Measurements from ENCODE around the gene H6PD.
A peak's percentile ranks its signal among the peaks of the same experiment; 100 is the strongest.
"Not testable (repeated sequence)": the region's sequence is repeated elsewhere in the genome, so short reads cannot be mapped to it uniquely, and the experiment has no call there.

The H6PD gene

DNA sequence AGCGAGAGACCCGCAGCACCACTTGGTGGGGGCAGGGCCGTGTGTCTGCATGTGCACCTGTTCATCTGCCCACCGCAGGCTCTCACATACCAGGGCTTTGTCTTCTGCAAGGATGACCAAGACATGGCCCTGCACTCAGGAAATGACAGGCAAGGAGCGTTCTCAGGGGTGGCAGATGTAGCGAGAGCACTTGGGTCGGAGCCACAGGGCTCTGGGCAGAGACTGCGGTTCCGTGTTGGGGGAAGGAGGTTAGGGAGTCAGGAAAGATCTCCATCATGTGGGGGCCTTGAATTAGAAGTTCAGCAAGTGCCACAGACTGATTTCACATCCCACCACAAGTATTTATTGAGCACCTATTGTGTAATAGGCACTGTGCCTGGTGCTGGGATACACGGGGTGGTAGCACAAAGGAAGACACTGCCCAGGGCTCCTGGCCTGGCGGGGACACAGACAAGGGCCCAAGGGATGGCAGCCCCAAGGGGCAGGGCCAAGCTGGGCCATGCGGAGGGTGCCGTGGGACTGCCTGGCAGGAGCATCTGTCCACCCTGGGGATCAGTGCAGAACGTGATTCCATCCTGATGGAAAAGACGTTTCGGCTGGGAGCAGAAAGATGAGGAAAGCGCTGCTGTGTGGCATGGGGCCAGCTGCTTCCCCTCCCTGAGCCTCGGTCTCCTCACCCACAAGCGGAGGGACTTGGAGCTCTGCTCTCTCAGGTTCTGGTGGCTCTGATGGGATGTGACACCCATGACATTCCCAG is 46.7 kb downstream of the H6PD start:
- no peak for DNase-seq

DNA sequence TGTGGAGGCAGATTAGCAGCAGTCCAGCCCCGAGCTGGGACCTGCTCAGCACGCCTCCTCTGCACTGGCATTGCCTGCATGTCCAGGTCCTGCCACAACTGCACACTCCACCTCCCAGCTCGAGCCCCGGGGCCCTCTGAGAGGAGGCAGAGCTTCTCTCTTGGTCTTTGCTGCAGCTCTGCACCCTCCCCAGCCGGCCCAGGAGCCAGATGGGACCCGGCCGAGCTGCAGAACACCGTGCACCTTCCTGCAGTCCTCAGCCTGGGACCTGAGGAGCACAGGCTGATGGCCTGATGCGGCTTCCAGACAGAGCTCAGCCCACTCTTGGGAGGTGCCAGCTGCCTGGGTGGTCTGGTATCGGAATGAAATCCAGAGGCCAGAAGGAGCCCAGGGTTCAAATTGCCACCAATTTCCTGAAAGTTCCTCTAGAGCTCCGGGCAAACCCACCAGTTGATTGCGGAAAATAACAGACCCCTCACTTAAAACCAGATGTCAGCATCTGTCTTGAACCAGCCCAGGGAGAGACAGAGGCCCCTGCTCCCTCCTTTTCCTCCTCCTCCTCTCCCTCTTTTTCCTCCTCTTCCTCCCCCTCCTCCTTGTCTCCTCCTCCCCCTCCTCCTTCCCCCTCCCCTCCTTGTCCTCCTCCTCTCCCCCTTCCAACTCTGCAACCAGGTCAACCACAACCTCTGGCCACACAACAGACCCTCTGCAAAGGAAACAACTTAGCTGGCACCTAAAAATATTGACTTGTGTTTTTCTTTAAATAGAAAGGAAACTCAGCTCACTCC is 47.5 kb downstream of the H6PD start:
- DNase-seq, result no peak

DNA sequence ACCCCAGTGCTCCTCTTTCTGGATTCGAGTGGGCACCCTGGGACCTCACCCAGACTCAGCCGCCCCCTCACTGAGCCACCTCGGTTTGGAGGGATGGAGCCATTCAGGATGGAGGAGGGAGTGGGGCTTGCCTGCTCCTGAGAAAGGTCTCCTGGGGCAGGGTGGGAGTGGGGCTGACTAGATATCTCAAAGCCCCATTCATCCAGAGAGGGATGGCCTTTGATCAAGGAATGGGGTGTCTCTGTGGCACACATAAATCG is 48.1 kb downstream of the H6PD start:
- DNase-seq, result no peak

DNA sequence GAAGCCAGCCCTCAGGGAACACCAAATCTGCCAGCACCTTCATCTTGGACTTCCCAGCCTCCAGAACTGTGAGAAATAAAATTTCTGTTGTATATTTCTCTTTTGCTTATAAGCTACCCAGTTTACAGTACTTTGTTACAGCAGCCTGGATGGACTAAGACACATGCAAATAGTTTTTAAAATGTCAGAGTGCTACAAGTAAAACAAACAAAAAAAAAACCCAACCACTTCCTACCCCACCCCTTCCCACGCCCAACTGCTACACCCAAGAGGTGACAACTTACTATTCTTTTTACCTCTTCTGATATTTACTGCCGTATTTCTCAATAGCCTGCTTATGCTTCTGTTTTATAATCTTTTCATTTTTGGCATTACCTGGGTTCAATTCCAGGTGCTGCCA is 49.5 kb downstream of the H6PD start:
- no peak for DNase-seq

DNA sequence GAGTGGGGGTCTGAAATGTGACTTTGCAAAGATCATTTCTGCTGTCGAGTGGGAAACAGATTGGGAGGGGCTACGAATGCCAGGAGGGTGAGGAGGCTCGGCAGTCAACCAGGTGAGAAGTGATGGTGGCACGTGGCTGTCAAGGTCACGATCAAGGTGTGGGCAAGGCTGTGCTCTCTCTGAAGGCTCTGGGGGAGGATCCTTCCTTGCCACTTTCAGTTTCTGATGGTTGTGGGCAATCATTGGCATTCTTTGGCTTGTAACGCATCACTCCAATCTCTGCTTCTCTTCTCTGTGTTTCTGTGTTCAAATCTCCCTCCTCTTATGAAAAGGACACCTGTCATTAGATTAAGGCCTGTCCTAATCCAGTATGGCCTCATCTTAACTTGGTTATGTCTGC is 52.0 kb downstream of the H6PD start:
- DNase-seq, result no peak

DNA sequence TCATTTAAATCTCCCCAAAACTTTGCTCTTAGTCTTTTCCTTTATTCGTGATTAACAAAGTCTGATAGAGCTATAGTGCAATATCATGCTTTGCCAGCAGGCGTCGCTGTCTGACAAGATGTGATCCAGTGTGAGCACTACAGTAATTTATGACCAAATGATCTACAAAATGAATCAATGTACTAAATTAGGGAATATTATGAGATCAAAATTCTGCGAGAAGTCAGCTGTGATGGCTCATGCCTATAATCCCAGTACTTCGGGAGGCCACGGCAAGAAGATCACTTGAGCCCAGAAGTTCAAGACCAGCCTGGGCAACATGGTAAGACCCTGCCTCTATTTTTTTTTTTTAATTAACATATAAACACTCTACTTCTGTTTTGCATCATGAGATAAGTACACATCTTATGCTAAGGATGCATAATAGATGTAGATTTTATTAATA is 54.5 kb downstream of the H6PD start:
- peak; percentile 15 for DNase-seq

DNA sequence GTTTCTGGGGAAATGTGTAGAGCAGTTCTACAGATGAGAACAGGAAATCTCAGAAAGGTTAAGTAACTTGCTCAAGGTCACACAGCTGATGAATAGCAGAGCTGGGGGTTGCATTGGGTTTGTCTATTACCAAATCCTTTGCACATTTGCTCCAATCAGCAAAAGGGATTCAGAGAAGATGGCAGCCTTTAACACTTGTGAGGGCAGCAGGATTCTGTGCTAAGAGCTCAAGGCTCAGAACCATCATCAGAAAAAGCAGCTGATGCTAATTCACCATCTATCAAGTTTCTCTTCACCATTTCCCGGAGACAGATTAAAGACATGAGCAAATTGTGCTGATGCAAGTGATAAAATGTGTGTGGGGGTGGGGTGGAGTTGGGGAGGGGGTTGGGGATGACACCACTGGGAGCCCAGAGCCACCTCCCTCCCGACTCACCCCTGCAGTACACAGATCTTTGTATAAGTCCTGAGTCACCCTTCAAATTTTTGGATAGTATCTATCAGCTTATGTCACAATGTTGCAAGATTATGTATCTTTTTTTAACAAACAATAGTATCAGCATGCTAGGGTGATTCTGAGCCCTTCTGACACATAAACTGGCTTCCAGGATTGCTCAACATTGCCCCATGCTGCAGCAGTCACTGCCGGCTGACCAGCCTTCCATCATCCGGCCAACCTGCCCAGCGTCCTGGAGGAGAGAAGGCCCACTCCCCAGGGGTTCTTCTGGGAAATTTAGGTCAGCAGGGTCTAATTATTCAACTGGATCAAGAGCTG is 55.3 kb downstream of the H6PD start:
- no peak for DNase-seq

DNA sequence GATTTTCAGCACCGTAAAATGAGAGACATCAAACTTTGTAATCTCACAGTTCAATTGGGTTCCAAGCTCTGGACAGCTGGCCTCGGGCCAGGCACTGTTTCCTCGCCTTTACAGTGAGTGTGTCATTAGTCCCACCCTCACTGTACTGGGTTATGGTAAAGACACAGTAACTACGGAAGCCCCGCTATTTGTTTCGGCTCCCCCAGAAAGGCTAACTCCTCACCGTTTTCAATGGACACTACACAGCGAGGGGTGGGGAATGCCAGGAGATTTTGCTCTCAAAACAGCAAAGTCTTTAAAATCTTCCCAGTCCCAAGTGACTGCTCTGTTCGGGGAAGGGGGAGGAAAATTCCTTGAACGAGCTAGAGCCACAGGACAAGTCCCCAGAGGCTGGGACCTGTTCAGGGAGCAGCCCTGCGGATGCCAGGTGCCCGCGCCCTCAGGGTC is 57.4 kb downstream of the H6PD start:
- no peak for DNase-seq

DNA sequence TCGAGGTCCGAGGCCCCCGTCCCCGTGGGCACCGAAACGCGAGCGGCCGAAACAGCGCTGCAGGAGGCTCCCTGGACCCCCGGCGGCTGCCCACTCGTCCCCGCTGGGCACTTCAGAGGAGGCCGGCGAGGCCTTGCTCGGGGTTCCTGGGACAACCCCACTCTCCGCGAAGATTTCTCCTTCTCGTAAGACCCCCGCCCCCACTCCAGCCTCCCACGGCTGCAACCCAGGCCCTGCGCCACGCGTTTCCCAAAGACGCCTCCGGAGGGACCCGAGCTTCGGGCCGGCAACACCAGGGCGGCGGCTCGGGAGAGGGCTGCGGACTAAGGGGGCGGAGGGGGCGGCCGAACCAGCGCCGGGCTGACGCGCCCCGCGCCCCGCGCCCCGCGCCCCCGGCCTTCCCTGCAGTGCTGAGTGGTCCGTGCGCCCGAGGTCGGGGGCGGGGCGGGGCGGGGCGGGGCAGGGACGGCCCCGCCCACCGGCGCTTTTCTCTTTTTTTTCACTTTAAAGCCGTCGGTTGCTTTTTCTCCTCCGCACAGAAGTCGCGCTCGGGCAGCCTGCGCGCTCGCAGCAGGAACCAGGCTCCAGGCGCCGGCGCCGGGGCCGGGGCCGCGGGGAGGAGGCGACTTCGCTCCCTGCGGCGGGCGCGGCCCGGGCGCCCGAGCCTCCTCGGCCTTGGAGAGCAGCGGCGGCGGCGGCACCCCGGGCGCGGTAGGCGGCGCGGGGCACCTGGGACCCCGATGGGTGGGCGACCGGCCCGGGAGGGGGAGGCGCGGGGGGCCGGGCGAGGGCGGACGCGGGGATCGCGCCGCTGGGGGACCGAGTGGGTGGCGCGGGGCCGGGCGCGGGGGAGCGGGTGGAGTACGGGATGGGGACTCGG is 58.0 kb downstream of the H6PD start, which contains the start of gene SPSB1:
SPSB1 (plus strand) TSS at position 534 of the 880 bp plus-strand sequence. CDS start 62,998 bp downstream, outside the sequence.
- peak; percentile 55 for DNase-seq

DNA sequence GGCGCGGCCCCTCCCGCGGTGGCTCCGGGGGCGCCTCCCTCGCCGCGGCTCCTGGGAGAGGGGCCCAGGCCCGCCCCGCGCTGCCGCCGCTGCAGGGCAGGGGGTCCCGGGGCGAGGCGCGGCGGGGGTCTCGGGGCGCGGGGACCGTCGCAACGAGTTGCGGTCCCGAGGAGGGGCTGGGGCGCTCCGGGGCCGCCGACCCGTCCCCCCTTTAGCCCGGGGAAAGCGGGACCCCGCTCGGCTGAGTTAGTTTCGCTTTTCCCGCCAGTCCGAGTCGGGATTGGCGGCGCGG is 58.6 kb downstream of the H6PD start:
- DNase-seq, result no peak

DNA sequence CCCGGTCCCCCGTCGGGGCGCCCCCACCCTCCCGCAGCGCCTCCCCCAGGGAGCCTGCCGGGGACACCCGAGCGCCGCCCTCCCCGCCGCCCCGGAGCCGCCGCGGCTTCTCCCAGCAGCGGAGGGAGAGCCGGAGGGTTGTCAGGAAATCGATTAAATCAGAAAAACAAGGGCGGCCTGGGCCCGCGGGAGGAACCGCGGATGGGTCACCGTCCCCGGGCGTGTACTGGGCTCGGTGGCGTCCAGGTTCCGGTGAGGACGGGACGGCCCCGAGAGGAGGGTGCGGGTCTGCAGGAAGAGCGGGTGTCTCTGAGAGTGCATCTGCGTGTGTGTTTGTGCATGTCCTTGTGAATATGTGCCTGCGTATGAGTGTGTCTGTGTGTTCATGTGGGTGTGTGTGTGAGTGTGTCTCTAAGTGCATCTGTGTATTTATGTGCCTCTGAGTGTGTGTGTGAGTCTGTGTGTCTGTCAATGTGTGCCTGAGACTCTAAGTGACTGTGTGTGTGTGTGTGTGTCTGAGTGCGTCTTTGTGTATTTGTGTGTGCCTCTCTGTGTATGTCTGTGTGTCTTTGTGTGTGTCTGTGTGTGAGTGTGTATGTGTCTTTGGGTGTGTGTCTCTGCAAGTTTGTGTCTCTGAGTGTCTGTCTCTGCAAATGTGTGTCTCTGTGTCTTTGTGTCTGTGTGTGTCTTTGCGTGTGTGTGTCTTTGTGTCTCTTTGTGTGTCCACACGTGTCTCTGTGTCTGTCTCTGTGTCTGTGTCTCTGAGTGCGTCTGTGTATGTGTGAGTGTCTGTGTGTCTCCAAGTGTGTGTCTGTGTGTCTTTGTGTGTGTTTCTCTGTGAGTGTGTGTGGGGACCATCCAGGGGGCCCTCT is 59.2 kb downstream of the H6PD start:
- peak; percentile 11 for DNase-seq

DNA sequence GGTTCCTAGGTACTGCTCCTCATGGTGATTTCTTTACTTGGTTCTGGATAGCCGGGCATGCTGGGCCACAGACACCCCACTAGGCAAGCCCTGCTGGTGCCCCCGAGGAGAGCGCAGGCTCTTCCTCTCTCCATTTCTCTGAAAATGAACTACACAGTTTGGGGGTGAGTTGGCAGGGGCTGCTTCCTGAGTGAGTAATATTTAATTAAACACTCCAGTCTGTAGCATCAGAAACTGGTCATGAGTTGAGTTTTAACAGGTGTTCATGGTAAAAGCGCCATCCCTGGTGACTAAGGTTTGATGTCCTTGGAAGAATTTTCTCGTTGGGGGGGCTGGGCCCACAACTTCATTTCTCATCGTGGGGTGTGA is 59.8 kb downstream of the H6PD start:
- no peak for DNase-seq

DNA sequence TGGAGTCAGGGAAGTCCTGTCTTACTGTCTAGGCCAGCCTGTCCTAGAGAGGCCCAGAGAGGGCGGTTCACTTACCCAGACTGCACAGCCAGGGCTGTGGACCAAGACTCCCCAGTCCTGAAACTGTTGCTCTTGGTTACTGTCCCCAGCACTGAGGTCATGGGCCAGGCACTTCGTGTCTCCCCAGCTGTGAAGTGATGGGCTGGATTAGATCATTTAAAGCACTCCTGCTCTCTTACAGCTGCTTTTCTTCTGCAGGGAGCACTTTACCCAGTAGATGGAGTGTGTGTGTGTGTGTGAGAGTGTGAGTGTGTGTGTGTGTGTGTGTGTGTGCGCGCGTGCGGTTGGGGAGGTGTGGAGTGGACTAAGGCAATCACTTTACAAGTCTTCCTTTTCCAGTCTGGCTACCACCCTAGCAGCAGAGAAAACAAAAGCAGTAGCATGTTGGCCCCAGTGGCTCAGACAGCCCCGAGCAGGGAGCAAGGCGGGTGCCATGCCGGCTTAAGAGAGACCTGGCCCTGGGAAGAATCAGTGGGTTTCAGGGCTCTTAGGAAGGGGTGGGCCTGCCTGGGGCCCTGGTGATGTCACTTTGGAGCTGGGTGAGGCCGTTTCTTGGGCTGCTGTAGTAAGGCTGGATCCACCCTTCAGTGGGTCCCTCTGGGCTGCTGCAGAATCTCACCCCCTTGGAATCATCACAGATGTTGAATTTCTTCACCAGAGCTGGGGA is 60.5 kb downstream of the H6PD start:
- DNase-seq, result no peak

DNA sequence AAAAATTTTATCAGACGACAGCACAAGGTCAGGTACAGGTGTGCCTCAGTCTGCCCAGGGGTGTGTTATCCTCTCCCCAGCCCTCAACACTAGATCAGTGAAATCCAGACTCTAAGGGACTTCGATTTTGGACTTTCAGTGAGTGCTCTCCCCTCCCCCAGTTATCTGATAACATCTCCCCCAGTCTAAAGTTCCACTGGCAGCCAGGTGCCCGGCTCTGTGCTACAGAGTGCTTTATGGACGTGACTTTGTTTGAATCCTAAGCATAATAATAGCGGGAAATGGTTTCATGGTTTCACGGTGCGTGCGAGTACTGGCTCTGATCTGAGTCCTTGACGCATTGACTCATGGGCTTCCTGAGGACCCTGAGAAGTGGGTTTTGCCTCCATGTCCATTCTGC is 61.3 kb downstream of the H6PD start:
- DNase-seq, result no peak

DNA sequence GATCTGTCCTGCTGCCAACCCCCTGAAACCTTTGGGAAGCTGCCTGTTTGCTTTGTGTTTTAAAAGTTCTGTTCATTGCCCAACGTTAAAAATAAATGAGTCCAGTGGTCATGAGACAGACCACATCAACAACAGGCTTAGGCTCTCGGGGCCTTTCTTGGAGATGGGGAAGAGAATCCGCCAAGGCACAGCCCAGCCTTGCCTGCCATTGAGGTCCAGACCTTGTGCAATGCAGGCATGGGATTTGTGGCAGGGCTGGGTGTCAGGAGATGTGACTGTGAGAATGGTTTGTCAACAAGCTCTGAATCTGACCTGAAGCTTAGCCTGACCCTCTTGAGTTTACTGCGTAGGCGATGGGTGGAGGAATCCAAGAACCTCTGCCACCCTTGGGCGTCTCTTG is 62.3 kb downstream of the H6PD start:
- DNase-seq, result no peak

DNA sequence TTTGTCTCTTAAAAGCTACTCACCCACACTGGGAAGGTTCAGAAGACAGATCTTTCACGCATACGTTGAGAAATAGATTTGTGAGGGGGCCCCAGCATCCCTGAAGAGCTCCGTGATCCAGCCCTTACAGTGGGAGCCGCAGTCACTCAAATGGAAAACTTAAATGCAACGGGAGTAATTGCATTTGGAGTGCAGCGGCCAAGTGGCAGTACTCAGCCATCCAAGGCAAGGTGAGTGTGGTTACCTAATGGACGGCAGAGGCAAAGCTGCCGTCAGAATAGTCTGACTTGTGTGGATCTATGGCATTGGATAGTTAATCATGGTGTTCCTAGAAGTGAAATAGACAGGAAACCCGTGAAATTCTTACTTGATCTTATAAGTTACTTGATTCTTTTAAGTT is 63.3 kb downstream of the H6PD start:
- no peak for DNase-seq

DNA sequence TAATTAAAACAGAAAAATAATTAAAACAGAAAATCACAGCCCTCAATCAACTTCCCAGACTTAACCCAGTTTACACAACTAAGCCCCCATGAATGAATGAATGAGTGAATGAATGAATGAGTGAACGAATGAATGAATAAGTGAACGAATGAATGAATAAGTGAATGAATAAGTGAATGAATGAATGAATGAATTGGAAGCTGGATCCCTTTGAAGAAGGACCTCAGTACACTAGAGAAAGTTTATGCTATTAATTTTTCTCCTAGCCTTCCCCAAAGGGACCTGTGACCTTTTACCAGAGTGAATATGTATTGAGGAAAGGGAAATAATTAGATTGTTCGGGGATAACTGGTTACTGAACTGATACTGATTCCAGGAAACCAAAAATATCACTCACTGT is 63.7 kb downstream of the H6PD start:
- DNase-seq, result no peak

DNA sequence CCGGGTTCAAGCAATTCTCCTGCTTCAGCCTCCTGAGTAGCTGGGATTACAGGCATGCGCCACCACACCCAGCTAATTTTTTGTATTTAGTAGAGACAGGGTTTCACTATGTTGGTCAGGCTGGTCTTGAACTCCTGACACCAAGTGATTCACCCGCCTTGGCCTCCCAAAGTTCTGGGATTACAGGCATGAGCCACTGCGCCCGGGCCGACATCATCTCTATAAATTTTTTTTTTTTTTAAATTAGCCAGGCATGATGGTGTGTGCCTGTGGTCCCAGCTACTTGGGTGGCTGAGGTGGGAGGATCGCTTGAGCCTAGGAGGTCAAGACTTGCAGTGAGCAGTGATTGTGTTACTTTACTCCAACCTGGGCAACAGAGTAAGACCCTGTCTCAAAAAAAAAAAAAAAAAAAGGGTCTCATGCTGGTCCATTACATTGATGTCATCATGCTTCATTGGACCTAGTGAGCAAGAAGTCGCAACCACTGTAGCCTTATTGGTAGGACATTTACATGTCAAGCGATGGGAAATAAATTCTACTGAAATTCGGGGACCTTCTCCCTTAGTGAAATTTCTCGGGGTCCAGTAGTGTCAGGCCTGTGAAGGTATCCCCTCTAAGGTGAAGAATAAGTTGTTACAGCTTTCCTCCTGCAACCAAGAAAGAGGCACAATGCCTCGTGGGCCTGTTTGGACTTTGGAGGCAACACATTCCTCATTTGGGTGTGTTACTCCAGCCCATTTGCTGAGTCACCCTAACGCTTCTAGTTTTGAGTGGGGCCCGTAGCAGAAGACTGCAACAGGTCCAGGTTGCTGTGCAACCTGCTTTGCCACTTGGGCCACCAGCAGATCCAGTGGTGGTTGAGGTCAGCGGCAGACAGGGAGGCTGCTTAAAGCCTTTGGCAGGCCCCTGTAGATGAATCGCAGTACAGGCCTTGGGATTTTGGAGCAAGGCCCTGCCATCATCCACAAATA is 65.3 kb downstream of the H6PD start:
- not testable (repeated sequence) for DNase-seq

DNA sequence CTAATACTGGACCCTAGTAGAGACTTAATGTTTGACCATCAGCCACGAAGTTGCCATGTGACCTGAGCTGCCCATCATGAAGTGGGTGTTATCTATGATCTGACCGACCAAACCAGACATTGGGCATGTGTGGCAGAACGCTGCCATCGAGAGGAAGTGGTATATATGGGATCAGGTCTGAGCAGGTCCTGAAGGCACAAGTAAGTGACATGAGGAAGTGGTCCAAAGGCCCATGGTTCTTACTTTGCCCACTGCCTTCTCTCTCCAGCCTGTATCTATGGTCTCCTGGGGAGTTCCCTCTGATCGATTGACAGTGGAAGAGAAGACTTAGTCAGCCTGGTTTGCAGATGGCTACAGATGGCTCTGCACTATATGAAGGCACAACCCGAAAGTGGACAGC is 66.0 kb downstream of the H6PD start:
- DNase-seq, result no peak
